HG03139 (cell line): ENCODE results near the gene GPD1.
A peak's percentile ranks its signal among the peaks of the same experiment; 100 is the strongest.

Experiments used
- ATAC-seq: cut with Tn5 transposase; IDR thresholded peaks from one replicate; pipeline ENCODE4 v1.9.1; 2021; ENCODE audit not compliant: unreplicated experiment

The GPD1 gene

GRCh38 chr12:50099302-50100008 lies 4.4 kb upstream of the GPD1 start:
- ATAC-seq = no peak

GRCh38 chr12:50100561-50100960 lies 3.2 kb upstream of the GPD1 start:
- ATAC-seq = no peak

- ATAC-seq = no peak
Observed at GRCh38 chr12:50101663-50102062, 2.1 kb upstream of the GPD1 start.

- no peak for ATAC-seq
Observed at GRCh38 chr12:50102131-50102531, 1.7 kb upstream of the GPD1 start.

GRCh38 chr12:50102646-50103309 lies 1.0 kb upstream of the GPD1 start:
- no peak for ATAC-seq

- ATAC-seq = no peak
Observed at GRCh38 chr12:50103351-50103750, 457 bp upstream of the GPD1 start.

- ATAC-seq = no peak
Observed at GRCh38 chr12:50104417-50105366, 884 bp downstream of the GPD1 start.

GRCh38 chr12:50105913-50106450 lies 2.2 kb downstream of the GPD1 start:
- ATAC-seq = no peak

- ATAC-seq = no peak
Observed at GRCh38 chr12:50106907-50107306, 3.1 kb downstream of the GPD1 start.

GRCh38 chr12:50107416-50108268 lies 3.8 kb downstream of the GPD1 start:
- ATAC-seq = no peak

- ATAC-seq = no peak
Observed at GRCh38 chr12:50109319-50109718, 5.5 kb downstream of the GPD1 start.

GRCh38 chr12:50110127-50110761 lies 6.4 kb downstream of the GPD1 start:
- no peak for ATAC-seq

GRCh38 chr12:50110762-50111351 lies 7.0 kb downstream of the GPD1 start:
- ATAC-seq = no peak

- no peak for ATAC-seq
Observed at GRCh38 chr12:50111395-50111692, 7.5 kb downstream of the GPD1 start.

- ATAC-seq = peak; percentile 80
Observed at GRCh38 chr12:50111693-50112455, 8.1 kb downstream of the GPD1 start, which contains the start of gene COX14. TSS of gene COX14 (plus strand) at chr12:50112236. CDS start at chr12:50120044, 7,808 bp downstream.

- ATAC-seq = no peak
Observed at GRCh38 chr12:50112456-50113218, 8.8 kb downstream of the GPD1 start.

- no peak for ATAC-seq
Observed at GRCh38 chr12:50117057-50117622, 13.3 kb downstream of the GPD1 start.

GRCh38 chr12:50119387-50119786 lies 15.6 kb downstream of the GPD1 start:
- no peak for ATAC-seq
